Activated T-helper 1 cell treated with Interleukin-2 at 50 U/mL for 16 hours (primary cell): ENCODE results near the gene THADA.

Experiments used
- DNase-seq: peaks from one replicate; pipeline ENCODE4 v3.0.0-alpha.2; 2020; ENCODE audit warnings: low read depth

The THADA gene

GRCh38 chr2:43349904-43350303 is 245.9 kb downstream of the THADA start:
- no peak for DNase-seq

- no peak for DNase-seq
Observed at GRCh38 chr2:43348908-43349661, 246.8 kb downstream of the THADA start.

DNA sequence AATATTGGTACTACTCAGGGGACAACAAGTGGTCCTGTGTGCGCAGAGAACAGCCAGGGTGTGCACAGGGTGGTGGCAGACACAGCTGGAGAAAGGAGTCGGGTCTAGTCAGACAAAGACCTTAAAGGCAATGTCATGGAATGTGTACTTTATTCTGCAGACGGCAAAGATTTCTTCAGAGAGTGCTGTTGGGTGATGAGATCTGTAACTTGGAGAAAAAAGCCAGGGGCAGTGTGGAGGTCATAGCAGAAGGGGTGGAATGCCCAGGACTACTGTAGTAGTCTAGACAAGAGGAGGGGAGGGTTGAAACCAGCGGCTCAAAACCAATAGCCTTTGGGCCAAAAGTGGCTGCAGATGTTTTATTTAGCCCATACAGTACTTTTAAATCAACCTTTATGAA is 248.1 kb downstream of the THADA start:
- DNase-seq: no peak

DNA sequence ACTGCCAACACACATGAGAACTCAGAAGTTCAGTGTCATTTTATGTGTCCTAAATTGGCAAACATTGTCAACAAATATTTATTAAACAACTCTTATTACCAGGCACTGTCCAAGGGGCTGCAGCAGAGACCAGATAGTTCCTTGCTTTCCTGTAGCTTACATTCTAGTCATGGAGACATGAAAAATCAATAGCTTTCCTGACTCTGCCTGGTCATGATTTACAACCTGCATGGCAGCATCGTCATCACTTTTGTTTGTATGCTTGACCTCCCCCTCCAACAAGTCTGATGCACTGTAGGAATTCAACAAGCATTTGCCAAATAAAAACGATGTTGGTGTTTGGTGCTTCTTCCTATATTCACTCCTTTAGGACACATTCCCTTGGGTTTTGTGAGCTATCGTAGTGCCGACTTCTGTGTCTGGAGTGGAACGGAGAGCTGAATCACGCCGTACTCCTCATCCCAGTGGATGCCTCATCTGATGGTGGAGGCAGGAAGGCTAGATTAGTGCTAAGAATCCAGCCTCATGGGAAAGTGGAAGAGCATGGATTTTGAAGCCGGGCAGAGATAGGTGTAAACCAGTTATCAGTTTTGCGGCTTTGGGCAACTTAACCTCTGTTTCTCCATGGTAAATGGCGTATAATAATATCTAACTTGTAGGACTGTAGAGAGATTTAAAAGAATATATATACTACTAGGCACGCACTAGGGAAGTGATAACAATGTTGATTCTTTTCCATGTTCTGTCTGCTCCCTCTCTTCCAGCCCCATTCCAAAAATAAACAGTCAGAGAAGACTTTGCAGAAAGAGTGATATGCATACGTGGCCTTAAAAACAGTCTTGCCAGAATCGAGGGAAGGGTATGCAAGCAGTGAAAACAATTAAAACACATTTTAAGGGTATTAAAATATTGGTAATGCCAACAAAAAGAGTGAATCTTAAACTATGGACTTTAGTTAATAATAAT is 249.0 kb downstream of the THADA start:
- no peak for DNase-seq

DNA sequence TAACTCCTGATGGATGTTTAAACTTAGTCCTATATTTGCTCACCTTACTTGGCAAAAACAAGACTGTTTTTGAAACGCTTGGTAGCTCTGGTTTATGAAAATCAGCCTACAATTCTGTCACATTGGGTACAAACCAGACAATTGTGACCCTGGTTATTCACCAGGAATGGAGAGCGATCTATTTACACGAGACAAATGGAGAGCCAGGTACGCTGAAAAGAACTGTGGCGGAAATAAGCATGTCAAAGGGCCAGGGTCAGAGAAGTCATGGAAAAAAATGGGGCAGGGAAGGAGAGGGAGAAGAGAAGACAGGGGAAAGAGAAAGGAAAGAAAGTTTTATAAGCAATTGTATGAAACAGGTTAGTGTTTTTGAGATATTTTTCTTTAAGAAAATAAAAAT is 250.0 kb downstream of the THADA start:
- no peak for DNase-seq

GRCh38 chr2:43345391-43345813 is 250.4 kb downstream of the THADA start:
- no peak for DNase-seq

DNA sequence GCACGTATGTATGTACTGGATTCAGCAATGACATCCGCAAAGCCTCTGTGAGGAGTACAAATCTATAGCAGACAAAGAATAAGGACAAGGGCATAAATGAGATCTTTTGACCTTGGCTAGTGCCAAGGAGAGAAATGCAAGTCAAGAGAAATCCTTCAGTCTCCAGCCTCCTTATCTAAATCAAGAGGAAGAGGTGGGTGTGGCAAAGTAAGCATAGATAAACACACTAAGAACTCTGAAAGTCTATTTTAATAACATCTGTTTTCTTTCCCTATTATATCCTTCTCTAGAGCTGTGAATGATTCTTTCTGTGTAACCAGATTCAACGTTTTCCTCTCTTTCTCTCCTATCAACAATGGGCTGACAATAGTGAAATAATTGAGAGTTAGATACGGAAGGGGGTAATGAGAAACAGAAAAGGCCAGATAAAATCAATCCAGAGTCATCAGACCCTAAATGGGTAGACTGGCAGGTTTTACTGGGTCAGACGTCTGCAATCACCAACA is 250.9 kb downstream of the THADA start:
- DNase-seq: no peak

GRCh38 chr2:43343573-43344304 is 252.1 kb downstream of the THADA start:
- no peak for DNase-seq

DNA sequence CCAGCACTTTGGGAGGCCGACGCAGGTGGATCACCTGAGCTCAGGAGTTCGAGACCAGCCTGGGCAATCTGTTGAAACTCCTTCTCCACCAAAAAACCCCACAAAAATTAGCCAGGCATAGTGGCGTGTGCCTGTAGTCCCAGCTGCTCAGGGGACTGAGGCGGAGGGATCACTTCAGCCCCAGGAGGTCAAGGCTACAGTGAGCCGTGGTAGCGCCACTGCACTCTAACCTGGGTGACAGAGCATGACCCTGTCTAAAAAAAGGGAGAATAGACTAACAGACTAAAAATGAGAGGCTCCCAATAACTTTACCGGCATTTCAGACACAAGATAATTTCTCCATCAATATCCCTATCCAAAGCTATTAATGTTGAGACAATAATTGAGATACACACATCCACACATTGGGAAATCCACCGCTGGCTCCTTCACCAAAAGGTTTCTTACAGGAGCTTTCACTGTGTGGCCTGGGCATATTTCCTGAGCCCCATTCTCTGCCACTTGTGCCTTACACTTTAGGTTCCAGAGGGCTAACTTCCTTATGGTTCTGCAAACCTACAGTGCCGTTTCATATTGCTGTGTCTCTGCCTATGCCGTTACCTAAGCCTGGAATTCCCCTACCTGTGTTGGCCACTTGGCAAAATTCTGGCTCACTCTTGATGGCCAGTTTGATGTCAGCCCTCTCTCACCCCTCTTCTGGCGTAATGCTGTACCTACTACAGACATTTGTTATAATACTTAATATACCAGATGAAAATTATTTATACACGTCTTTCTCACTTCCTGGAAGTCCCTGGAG is 253.7 kb downstream of the THADA start:
- DNase-seq: no peak

GRCh38 chr2:43340945-43341356 is 254.9 kb downstream of the THADA start:
- DNase-seq: no peak

GRCh38 chr2:43340066-43340465 is 255.8 kb downstream of the THADA start:
- no peak for DNase-seq

GRCh38 chr2:43333656-43334144 is 262.1 kb downstream of the THADA start:
- no peak for DNase-seq

GRCh38 chr2:43333101-43333655 is 262.7 kb downstream of the THADA start:
- no peak for DNase-seq

- DNase-seq: no peak
Observed at GRCh38 chr2:43332653-43333052, 263.2 kb downstream of the THADA start.

DNA sequence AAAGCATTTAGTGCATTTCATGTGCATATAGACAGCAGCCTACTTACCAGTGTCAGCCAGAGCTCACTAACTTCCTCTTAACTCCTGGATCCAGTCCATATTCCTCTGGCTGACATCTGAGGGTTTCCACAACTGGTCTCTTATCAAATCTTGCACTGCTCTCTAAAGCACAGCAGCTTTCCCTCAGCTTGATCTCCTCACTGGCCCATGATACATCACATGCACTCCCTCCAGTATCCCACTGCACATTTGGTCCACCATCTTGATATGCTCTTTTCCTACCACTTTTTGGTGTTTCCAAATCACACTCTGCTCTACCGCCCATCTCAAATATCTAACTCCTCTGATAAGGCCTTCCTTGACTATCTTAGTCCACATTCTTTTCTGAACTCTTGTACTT is 264.4 kb downstream of the THADA start:
- DNase-seq: no peak

DNA sequence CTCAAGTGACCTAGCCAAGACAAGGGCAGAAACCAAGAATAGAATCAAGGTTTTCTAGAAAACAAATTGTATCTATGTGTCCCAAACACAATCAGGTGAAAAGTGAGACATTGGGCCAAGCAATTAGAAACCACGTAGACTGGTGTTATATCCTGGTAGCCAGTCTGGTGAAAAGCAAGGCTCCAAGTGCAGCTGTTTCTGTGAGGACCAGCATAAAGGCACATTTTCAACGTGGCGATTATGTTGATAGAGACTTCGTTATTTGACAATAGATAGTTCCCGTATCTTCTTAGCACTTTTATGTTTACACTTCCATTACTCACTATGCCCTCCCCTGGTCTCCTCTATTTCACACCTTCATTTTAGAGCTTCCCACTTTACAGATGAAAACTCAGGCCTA is 266.2 kb downstream of the THADA start:
- DNase-seq: no peak

- DNase-seq: no peak
Observed at GRCh38 chr2:43328832-43329231, 267.0 kb downstream of the THADA start.

DNA sequence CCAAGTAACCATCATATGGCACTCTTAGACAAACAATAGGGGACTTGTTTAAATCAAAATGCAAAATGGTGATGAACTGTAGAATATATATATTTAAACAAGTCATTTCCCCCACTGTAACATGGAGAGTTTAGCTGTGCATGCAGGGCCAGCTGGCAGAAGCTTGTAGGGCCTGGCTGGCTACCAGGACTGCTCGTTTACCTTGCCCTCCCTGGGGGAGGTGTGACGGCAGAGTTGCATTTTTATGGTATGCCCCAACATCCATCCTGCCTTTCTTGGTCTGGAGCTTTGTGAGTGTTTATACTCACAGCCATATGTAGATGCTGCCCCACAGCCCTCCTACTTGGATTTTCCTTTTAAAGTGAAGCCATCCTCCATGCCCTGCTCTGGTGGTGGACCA is 267.7 kb downstream of the THADA start:
- DNase-seq: no peak

DNA sequence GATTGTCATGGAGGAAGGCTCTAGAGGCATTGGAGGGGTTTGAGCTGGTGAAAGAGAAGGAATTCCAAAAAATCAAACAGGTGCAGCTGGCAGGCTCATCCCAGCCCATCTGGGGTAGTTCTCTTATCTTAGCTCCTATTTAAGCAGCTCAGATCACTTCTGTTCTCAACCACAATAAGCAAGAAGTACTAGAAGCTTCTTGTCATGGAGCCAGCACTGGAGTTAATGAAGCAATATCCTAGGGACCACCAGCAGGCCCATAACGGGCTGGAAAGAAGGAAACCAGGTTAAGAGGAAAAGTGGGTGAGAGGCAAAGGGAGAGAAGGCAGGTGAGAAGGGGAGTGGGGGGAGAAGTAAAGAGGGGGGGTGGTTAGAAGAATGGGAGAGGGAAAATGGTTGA is 268.7 kb downstream of the THADA start:
- no peak for DNase-seq

GRCh38 chr2:43326101-43326825 is 269.6 kb downstream of the THADA start:
- DNase-seq: no peak
